HL-60 (cell line): Measurements from ENCODE around the gene STARD3NL.

Experiments used
- GABPA ChIP-seq: IDR thresholded peaks from 2 replicates; pipeline ENCODE4 v1.6.1; 2012; ENCODE audit warnings: low read depth
- POLR2AphosphoS5 ChIP-seq: IDR thresholded peaks from 2 replicates; pipeline ENCODE4 v1.6.1; 2012; ENCODE audit warnings: low read depth
- REST ChIP-seq: IDR thresholded peaks from 2 replicates; pipeline ENCODE4 v1.6.1; 2012; ENCODE audit warnings: low read depth; ENCODE audit not compliant: insufficient replicate concordance
- SPI1 ChIP-seq: IDR thresholded peaks from 2 replicates; pipeline ENCODE4 v1.6.1; 2012; ENCODE audit warnings: low read depth, mild to moderate bottlenecking, borderline replicate concordance
- TF ChIP-seq, protein P1 (sequence below): IDR thresholded peaks from one replicate; pipeline ENCODE4 v1.5.1; 2011; ENCODE audit warnings: low read length, control low read depth, inconsistent platforms; ENCODE audit not compliant: insufficient read depth

- TF ChIP-seq, protein P1, sequence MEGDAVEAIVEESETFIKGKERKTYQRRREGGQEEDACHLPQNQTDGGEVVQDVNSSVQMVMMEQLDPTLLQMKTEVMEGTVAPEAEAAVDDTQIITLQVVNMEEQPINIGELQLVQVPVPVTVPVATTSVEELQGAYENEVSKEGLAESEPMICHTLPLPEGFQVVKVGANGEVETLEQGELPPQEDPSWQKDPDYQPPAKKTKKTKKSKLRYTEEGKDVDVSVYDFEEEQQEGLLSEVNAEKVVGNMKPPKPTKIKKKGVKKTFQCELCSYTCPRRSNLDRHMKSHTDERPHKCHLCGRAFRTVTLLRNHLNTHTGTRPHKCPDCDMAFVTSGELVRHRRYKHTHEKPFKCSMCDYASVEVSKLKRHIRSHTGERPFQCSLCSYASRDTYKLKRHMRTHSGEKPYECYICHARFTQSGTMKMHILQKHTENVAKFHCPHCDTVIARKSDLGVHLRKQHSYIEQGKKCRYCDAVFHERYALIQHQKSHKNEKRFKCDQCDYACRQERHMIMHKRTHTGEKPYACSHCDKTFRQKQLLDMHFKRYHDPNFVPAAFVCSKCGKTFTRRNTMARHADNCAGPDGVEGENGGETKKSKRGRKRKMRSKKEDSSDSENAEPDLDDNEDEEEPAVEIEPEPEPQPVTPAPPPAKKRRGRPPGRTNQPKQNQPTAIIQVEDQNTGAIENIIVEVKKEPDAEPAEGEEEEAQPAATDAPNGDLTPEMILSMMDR = no peak
- TF ChIP-seq POLR2AphosphoS5 (no peak), REST (no peak), SPI1 (no peak), GABPA (no peak)
Measured at GRCh38 chr7:38182450-38182849, 4.4 kb downstream of the STARD3NL start.
